ENCODE results near the gene PPFIA2.

DNA sequence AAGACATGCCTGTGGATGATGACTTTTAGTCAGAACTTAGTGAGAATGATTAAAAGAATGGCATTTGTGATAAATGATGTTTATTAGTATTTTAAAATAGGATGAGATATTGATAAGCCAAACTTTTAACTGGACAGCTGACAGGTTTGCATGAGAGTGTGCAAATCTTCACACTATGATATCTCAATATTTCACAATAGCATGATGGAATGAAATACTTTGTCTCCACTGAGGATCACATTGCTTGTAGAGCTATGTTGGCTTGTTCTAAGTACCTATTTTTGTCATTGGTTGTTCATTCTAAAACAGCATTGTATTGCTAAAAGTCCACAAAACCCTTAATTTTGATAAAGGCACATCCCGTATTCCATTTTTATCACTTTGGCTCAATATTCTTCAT lies 359.1 kb downstream of the PPFIA2 start:
- TF ChIP-seq, protein P1, sequence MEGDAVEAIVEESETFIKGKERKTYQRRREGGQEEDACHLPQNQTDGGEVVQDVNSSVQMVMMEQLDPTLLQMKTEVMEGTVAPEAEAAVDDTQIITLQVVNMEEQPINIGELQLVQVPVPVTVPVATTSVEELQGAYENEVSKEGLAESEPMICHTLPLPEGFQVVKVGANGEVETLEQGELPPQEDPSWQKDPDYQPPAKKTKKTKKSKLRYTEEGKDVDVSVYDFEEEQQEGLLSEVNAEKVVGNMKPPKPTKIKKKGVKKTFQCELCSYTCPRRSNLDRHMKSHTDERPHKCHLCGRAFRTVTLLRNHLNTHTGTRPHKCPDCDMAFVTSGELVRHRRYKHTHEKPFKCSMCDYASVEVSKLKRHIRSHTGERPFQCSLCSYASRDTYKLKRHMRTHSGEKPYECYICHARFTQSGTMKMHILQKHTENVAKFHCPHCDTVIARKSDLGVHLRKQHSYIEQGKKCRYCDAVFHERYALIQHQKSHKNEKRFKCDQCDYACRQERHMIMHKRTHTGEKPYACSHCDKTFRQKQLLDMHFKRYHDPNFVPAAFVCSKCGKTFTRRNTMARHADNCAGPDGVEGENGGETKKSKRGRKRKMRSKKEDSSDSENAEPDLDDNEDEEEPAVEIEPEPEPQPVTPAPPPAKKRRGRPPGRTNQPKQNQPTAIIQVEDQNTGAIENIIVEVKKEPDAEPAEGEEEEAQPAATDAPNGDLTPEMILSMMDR (conservative IDR thresholded peaks at IDR 0.05; ENCODE audit: low read length): no peak
- no peak for TF ChIP-seq EZH2phosphoT487 (IDR thresholded peaks at IDR 0.05; ENCODE audit: borderline replicate concordance)

All from Loucy (cell line).